ENCODE results near the gene STAMBP.

DNA sequence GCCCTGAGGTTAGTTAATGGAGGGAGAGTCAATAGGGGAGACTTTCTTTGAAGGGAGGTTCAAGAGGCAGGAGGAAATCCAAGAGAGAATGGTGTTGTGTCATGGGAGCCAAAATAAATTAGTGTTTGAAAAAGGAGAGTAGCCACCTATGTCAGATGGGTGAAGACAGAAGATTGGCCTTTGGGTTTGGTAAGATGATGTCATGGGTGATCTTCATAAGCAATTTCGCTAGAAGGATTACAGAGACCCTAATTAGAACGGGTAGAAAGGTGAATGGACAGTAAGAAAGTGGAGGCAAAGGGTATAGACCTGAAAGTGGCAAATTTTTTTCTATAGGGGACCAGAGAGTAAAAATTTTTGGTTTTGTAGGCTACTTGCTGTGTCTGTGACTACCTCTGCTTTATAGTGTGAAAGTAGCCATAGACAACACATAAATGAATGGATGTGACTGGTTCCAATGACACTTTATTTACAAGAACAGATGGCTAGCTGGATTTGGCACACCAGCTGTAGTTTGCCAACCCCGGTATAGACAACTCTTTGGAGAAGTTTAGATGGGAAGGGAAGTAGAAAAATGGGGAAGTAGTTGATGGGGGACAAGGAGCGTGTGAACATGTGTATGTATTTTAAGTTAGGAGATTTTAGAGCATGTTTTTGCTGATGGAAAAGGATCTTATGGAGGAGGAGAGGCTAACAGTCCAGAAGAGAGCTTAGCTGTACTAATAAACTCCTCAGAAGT lies 9.3 kb downstream of the STAMBP start:
- TF ChIP-seq, protein P1, sequence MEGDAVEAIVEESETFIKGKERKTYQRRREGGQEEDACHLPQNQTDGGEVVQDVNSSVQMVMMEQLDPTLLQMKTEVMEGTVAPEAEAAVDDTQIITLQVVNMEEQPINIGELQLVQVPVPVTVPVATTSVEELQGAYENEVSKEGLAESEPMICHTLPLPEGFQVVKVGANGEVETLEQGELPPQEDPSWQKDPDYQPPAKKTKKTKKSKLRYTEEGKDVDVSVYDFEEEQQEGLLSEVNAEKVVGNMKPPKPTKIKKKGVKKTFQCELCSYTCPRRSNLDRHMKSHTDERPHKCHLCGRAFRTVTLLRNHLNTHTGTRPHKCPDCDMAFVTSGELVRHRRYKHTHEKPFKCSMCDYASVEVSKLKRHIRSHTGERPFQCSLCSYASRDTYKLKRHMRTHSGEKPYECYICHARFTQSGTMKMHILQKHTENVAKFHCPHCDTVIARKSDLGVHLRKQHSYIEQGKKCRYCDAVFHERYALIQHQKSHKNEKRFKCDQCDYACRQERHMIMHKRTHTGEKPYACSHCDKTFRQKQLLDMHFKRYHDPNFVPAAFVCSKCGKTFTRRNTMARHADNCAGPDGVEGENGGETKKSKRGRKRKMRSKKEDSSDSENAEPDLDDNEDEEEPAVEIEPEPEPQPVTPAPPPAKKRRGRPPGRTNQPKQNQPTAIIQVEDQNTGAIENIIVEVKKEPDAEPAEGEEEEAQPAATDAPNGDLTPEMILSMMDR (IDR thresholded peaks at IDR 0.05; ENCODE audit: insufficient read depth, low read depth, low read length) = no peak
- no peak for TF ChIP-seq EZH2 (IDR thresholded peaks at IDR 0.05; ENCODE audit: insufficient read depth, low read length)
